Activated CD8-positive, alpha-beta T cell treated with anti-CD3 and anti-CD28 coated beads for 36 hours (primary cell): ENCODE data around the gene TOR2A. TPM values are rescaled to one million over a fixed set of nuclear protein-coding genes. Genes with fewer than 3 reads are reported as not detected.
A peak's percentile ranks its signal among the peaks of the same experiment; 100 is the strongest.

Experiments used
- ATAC-seq: fragments of 200-7000 bp; cut with Tn5 transposase; one replicate; pipeline ENCODE4 v1.10.0; 2021; ENCODE audit warnings: mild to moderate bottlenecking, moderate library complexity
- CTCF ChIA-PET: fragments of 350-600 bp; sonication (Branson Sonifier 250); formaldehyde crosslinking; loops from one replicate; lab custom pipeline; 2021; ENCODE audit warnings: antibody characterized with exemption; lab: Charles Lee
- POLR2A ChIA-PET: fragments of 350-600 bp; sonication (Branson Sonifier 250); formaldehyde crosslinking; loops from one replicate; lab custom pipeline; 2021; ENCODE audit warnings: antibody characterized with exemption; lab: Charles Lee
- DNase-seq: peaks from one replicate; pipeline ENCODE4 v3.0.0-alpha.2; 2020
- H3K27ac Mint-ChIP-seq: one replicate; pipeline ENCODE4 v1.8.0; 2021; ENCODE audit warnings: mild to moderate bottlenecking, mixed read lengths
- H3K27me3 Mint-ChIP-seq: one replicate; pipeline ENCODE4 v1.8.0; 2021; ENCODE audit warnings: mixed read lengths
- H3K36me3 Mint-ChIP-seq: one replicate; pipeline ENCODE4 v1.8.0; 2021; ENCODE audit warnings: low read depth, mixed read lengths
- H3K4me1 Mint-ChIP-seq: one replicate; pipeline ENCODE4 v1.8.0; 2021; ENCODE audit warnings: low read depth, mixed read lengths
- H3K4me3 Mint-ChIP-seq: one replicate; pipeline ENCODE4 v1.8.0; 2021; ENCODE audit warnings: mild to moderate bottlenecking, moderate library complexity, mixed read lengths
- H3K9me3 Mint-ChIP-seq: one replicate; pipeline ENCODE4 v1.8.0; 2021; ENCODE audit warnings: mixed read lengths
- CTCF ChIP-seq: fragments of 200-600 bp; IDR thresholded peaks from one replicate; pipeline ENCODE4 v1.8.0; 2022; ENCODE audit warnings: antibody characterized with exemption, mild to moderate bottlenecking
- intact Hi-C: fragments of 100-400 bp; cut with micrococcal nuclease; formaldehyde crosslinking; loops from one replicate; pipeline ENCODE4 v1.10.0; 2022
- total RNA-seq, 2 experiments: library from RNA; stranded (reverse); gene quantifications; one replicate each; pipeline ENCODE4 v1.2.3, GENCODE V29; 2021

Gene TOR2A
- total RNA-seq, 2 experiments from 2014 or later, result 14.4 to 16.1 TPM

- no peak overlapping the region for H3K27ac Mint-ChIP-seq
- ATAC-seq, result no peak
- H3K9me3 Mint-ChIP-seq, result no peaks in the 10 kb centered on the region
- peaks cover 54% of the 10 kb centered on the region for H3K4me1 Mint-ChIP-seq
- H3K4me3 Mint-ChIP-seq, result no peak overlapping the region
- H3K27me3 Mint-ChIP-seq, result no peaks in the 10 kb centered on the region
- TF ChIP-seq CTCF, result no peak
- intact Hi-C loops, result no loop called here
- CTCF ChIA-PET, result interaction anchor here (1.3 to 16.0 kb wide), 2 partner anchors 11 to 149 kb away, joined by 4 to 144 read pairs; partner anchors contain the start of genes CDK9 and SH2D3C
- DNase-seq, result no peak
- POLR2A ChIA-PET, result interaction anchor here (1.1 to 7.5 kb wide), 4 partner anchors 12 to 127 kb away, joined by 3 to 56 read pairs (median 18); partner anchors contain the start of genes CDK9 and ST6GALNAC6
- peaks cover 43% of the 10 kb centered on the region for H3K36me3 Mint-ChIP-seq
Measured at GRCh38 chr9:127772603-127773002, 37.5 kb upstream of the TOR2A start.

DNA sequence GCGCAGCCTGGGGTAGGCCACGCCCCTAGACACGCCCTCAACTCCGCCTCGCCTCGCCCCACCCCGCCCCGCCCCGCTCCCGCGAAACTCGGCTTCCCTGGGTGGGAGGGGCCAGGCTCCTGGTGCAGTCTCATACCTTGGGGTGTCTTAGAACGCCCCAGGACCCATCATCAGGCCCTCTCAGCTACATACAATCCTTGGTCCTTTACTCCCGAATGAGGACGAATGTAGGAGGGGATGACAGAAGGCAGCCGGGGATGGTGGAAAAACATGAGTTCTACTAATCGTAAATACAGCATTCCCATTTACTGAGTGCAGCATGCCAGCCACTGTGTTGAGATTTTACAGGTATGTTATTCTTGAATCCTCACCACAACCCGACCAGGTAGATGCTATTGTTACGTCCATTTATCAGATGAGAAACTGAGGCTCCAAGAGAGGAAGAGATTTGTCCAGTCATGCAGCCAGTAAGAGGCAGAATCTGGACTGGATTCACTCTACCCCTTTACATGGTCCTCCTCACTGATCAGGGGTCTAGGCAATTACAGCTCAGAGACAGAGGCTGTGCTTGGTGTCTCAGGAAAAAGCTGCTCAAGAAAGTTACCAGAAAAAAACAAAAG, 36.6 kb upstream of the TOR2A start:
- POLR2A ChIA-PET, result interaction anchor here (1.0 to 7.5 kb wide), 8 partner anchors 8 to 164 kb away, joined by 3 to 56 read pairs (median 4); partner anchors contain the start of genes CDK9, SH2D3C, ST6GALNAC6 and TOR2A
- intact Hi-C loops, result no loop called here
- TF ChIP-seq CTCF, result no peak
- CTCF ChIA-PET, result interaction anchor here (0.6 to 16.0 kb wide), 8 partner anchors 11 to 262 kb away, joined by 3 to 144 read pairs (median 4); partner anchors contain the start of genes CDK9, SH2D3C and TOR2A
- H3K9me3 Mint-ChIP-seq, result no peaks in the 10 kb centered on the region
- H3K27me3 Mint-ChIP-seq, result no peaks in the 10 kb centered on the region
- DNase-seq (no peak), ATAC-seq (no peak)
- peaks cover 63% of the 10 kb centered on the region for H3K4me1 Mint-ChIP-seq
- H3K36me3 Mint-ChIP-seq, result peaks cover 45% of the 10 kb centered on the region
- H3K27ac Mint-ChIP-seq, result peak overlapping the region; percentile 87
- H3K4me3 Mint-ChIP-seq, result peak overlapping the region; percentile 83

DNA sequence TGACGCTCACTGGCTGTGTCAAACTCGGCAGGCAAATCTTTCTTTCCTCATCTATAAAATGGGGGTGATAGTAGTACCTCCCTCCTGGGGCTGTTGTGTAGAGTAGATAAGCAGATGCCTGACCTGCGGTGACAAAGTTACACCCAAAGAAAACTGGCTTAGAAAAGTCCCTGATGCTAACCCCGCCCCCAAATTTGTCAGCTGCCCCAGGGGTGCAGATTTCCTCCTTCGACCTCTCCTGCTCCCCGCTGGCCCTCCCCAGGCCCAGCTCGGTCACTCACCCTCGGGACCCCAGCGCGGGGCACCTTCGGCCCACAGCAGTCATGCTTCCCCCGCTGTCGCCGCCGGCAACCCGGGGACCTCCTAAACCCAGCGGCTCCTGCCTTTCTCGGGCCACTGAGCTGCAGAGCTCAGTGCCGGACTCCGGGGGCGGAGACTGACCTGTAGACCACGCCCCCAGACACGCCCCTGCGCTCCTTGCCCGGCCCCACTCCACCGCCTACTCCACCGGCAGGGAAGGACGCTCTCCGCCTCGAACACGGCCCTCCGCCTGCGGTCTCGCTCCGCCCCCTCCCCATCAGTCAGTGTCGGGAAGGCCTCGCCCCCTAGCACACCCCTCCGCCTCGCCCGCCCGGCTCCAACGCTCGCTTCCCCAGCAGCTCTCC, 35.9 kb upstream of the TOR2A start:
- Mint-ChIP-seq H3K4me1 (peaks cover 62% of the 10 kb centered on the region), H3K4me3 (peak overlapping the region; percentile 83), H3K9me3 (no peaks in the 10 kb centered on the region), H3K36me3 (peaks cover 45% of the 10 kb centered on the region), H3K27ac (peak overlapping the region; percentile 87), H3K27me3 (no peaks in the 10 kb centered on the region)
- ATAC-seq (peak; percentile 93), DNase-seq (peak; percentile 99)
- POLR2A ChIA-PET, result interaction anchor here (1.0 to 7.5 kb wide), 7 partner anchors 8 to 163 kb away, joined by 3 to 56 read pairs (median 4); partner anchors contain the start of genes CDK9, SH2D3C and TOR2A
- CTCF ChIA-PET, result interaction anchor here (0.6 to 16.0 kb wide), 8 partner anchors 12 to 263 kb away, joined by 3 to 144 read pairs (median 4); partner anchors contain the start of genes CDK9, SH2D3C and TOR2A
- no peak for TF ChIP-seq CTCF
- intact Hi-C loops, result no loop called here

DNA sequence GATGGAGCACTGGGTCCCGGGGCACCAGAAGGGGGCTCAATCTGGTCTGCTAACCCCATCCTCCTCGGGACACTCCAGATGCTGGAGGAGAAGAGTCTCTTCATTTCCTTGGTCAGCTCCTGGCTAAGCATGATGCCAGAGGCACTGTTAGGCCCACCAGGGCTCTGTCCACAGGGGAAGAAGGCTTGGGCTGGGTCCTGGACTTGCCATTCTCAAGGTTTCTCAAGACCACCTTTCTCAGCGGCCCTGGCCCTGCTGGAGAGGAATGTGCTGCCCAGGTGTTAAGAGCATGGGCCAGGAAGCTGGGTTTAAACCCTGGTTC, 35.5 kb upstream of the TOR2A start:
- intact Hi-C loops, result no loop called here
- Mint-ChIP-seq H3K9me3 (no peaks in the 10 kb centered on the region), H3K36me3 (peaks cover 48% of the 10 kb centered on the region), H3K4me3 (peak overlapping the region; percentile 83), H3K27me3 (no peaks in the 10 kb centered on the region), H3K4me1 (peaks cover 62% of the 10 kb centered on the region), H3K27ac (peak overlapping the region; percentile 87)
- TF ChIP-seq CTCF, result no peak
- ATAC-seq, result no peak
- POLR2A ChIA-PET, result interaction anchor here (1.0 to 7.5 kb wide), 5 partner anchors 9 to 163 kb away, joined by 3 to 56 read pairs (median 7); partner anchors contain the start of genes CDK9, SH2D3C and TOR2A
- DNase-seq, result no peak
- CTCF ChIA-PET, result interaction anchor here (0.8 to 16.0 kb wide), 9 partner anchors 13 to 151 kb away, joined by 3 to 144 read pairs (median 6); partner anchors contain the start of genes CDK9, SH2D3C and TOR2A
